Raji (cell line): ENCODE data around the gene MOV10L1.

Experiments
- POLR2A ChIP-seq: IDR thresholded peaks from 2 replicates; pipeline ENCODE4 v1.6.1; 2011; ENCODE audit warnings: low read depth, low read length, control low read depth; ENCODE audit not compliant: insufficient read depth

MOV10L1 gene

DNA sequence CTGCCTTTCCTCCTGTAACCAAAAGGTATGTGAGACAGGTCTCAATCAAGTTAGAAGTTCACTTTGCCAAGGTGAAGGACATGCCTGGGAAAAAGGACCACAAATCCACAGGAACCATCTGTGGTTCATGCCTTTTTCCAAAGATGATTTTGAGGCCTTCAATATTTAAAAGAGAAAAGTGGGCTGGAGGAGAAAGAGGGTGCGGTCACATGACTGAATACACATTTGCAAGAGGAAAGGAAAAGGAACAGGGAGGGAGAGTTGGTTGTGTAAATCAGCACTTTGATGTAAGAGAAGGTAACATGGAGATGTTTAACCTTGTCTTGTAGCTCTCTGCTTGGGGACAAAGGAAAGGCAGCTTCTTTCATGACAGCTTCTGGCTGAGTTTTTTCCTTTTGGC, 21.2 kb downstream of the MOV10L1 start:
- TF ChIP-seq POLR2A, result no peak

DNA sequence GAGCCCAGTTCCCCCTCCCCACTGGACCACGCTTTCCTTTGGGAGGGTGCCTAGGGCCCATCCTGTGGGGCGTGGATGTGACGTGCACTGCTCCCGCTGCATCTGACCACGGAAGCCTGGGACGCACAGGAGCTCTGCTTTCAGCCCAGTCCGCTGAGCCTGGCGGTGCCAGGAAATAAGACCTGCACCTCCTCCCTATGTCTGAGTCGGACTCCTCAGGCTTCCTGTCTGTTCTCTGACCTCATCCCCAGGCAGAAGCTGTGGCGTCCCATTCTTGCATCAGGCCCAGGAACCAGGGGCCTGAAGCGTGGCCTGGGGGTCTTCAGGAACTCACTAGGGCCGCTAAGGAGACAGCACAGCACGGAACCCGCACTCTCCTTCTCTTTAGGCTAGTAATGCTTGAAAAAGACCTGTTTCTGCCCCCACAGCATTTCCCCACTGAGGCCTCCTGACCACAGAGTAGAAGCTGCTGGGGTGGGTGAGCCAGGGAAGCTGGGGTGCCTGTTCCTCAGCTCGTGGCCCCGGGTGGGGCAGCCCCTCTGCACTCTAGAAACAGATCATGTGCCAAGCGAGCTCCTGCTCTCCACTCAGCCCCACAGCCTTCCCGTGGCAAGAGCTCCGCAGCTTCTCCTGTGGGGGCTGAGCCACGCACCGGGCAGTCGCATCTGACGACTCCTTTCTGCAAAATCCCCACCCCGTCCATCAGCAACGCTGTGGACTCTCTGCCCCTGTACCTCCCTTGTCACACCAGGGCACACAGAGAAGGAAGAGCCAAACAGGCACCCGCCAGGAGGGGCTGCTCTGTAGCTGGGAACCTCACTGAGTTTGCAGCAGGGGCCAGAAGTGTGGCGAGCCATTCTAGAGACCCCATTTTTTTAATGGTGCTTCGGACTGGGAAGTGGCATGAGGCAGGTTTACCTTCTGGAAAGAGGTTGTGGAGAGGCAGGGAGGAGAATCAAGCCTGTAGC, 22.6 kb downstream of the MOV10L1 start:
- TF ChIP-seq POLR2A, result no peak

DNA sequence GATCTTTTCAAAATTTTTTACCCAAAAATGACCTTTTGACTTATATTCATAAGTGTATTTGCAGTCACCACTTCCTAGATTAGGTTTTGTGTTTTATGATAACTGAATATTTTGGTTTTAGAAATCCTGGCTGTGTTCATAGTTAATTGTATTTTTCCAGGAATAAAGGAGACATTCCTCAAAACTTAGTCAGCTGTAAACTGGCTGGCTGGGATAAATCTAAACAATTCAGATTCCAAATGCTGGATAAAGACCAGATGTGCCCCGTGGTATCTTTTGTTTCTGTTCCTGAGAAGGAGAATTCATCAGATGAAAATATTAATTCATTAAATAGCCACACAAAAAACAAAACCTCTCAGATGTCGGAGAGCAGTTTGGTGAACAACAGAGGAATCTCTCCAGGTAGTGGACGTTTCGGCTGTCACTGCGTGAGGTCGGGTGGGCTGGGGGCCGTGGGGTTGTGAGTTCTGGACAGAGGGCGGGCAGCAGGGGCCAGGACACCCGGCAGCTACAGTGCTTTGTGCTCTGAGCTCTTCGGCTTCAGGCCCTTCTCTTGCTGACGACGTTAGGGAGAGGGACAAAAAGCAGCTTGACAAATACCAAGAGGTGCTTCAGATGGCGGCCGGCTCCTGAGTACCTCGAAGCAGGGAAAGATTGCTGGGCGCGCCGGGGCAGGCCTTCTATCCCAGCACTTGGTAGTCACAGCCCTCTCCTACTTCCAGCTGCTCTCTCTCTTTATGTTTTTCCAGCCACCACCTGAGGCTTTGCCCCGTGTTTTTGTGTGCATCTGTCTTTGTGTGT, 24.6 kb downstream of the MOV10L1 start:
- TF ChIP-seq POLR2A, result no peak

DNA sequence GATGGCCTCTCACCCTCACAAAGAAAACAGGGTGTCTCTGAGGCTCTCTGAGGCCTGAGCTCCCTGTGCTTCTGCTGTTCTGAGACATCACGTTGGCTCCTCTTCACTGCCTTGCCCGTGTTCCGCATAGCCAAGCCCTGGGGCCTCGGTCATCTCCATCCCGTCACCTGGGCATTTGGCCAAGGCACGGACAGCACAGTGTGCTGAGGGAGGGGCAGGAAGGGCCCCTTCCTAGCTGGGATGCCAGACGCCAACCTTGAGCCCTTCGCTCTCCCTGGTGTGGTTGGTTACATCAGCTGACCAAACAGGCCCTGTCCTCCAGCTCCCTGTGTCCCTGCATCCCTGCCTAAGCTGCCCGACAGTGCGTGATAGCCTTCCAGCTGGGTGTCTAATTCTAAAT, 25.9 kb downstream of the MOV10L1 start:
- no peak for TF ChIP-seq POLR2A

DNA sequence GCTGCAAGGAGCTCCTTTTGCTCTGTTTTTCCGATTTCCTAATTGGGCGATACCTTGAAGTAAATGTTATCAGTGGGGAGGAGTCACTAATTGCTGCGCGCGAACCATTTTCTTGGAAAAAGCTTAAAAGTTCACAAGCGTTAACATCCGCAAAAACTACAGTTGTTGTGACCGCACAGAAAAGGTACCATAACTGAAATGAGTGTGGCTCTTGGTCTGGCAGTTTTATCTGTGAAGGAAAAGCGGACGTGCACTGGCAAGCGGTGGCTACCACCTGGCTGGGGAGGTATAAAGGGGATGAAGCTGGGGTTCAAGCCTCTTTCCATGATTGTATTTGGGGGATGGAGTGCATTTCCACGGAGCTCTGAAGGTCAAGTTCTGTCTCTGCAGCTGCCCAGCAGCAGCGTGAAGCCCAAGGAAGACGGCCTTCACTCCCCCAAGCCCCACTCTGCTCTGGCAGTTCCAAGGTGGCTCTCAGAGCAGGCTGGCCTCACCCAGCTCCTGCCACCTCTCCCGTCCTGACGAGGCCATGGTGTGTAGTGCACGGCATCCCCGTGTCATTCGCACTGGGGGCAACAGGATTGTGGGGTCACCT, 27.5 kb downstream of the MOV10L1 start:
- no peak for TF ChIP-seq POLR2A

DNA sequence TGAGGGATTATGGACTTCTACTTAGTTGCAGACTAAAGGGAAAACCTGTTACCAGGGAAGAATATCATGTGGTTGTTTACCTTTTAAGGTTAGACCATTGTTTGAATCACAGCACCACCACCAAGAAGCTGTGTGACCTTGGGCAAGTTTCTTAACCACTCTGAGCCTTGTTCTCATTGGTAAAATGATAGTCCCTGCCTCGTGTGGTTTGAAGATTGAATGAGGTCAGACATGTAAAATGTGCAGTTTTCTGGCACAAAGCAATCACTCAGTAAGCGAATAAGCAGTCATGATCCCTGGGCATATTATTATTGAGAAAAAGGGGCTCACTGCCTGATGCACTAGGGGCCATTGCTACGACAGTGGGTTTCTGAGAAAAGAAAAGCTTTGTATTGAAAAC, 28.3 kb downstream of the MOV10L1 start:
- TF ChIP-seq POLR2A, result no peak

DNA sequence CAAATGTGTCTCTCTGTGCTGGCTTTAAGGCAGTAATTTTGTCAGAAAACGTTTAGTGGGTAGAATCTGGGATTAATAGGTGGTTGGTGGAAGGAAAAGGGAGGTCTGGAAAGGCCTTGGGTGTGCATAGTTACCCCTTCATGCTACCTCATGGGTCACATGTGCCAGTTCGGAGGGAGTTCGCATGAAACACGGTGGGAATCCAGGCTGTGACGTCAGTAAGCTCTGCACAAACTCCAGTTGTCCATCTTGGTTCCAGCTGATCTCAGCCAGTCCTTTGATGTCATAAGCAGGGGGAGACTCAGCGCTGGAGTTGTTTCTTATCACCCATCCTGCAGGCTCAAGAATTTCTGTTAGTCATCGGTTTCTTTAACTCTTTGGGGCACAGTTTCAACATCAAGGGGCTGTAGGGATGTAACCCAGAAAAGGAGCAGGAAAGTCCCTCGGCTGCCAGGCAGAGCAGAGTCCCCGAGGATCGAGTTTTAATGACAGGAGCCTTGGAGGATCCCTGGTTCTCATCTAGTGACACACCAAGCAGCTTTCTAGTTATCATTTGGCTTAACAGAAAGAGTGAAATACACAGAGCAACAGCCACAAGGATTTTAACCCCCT, 28.9 kb downstream of the MOV10L1 start:
- TF ChIP-seq POLR2A, result no peak

DNA sequence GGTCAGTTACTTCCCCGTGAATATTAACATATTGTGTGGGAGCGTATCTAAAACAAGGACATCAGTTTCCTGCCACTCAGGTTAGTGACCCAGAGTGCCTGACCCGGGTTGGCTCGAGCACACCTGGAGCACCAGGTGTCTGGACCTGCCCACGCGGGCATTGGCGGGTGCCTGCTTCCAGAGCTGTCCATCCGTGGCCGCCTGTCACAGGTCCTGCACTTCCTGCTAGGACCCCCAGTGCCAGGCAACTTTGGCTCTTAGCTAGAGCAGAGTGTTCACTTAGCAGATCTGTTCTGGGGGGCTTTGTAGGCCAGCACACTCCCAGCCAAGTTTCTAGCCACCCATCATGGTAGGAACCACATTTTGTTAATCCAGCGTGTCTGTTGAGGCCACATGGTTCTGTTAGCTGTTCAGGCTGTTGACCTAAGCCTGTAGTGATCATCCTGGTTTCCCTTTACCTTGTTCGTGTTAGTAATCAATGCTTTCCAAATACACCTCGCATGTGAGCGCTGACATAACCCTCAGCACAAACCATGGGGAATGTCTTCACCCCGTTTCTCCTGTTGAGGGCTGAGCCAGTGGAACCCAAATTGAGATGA, 29.5 kb downstream of the MOV10L1 start:
- no peak for TF ChIP-seq POLR2A

DNA sequence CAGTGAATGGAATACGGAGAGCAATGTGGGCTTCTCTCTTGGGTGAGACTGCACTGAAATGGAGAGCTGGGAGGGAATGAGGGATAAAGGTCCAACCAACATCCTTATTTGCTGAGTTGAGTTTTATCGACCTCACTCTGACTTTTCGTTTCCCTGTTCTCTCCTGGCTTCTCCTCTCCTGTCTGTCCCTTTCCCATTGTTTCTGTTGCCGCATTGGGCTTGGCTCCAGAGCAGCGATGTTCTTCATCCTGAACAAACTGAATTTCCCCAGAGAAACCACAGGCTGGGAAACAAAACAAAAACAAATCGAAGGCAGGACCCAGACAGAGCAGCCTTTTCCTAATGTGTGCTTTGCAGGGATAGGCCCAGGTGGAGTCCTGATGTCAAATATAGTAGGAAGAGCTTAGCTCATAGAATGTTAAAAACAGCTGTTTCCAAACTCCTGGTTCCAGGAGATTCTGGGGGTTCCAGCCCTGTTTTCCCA, 30.0 kb downstream of the MOV10L1 start:
- no peak for TF ChIP-seq POLR2A

DNA sequence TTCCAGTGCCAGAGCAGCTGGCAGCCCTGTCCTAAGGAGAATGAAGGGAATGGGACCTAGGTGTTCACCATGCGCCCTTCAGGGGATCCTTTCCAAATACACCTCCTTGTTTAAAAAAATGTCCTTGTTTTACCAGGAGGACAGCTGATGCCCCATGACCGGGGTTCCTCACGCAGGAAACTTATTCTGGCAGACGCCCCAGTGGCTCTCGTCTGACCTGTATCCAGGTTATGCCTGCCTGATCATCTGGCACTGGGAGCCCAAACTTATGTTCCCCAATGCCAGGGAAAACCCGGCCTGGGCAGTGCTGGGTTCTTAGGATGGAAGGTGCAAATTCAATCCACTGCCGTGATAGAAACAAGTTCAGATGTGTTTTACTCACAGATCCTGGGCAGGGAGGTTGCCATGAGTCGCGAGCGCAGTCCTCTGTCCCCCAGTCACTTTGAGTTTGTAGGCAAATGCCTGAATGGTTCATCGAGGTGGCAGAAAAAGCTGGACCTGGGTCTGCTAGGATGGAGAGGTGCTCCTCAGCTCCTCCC, 31.5 kb downstream of the MOV10L1 start:
- TF ChIP-seq POLR2A, result no peak

DNA sequence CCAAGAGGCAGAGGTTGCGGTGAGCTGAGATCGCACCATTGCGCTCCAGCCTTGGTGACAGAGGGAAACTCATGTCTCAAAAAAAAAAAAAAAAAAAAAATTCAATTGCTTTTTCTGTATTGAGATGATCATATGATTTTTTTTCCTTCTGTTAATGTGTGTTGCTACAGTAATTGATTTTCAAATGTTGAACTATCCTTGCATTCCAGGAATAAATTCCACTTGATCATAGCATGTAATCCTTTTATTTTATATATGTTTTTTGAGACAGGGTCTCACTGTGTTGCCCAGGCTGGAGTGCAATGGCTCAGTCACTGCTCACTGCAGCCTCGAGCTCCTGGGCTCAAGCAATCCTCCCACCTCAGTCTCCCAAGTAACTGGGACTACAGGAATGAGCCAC, 33.3 kb downstream of the MOV10L1 start:
- TF ChIP-seq POLR2A, result no peak

DNA sequence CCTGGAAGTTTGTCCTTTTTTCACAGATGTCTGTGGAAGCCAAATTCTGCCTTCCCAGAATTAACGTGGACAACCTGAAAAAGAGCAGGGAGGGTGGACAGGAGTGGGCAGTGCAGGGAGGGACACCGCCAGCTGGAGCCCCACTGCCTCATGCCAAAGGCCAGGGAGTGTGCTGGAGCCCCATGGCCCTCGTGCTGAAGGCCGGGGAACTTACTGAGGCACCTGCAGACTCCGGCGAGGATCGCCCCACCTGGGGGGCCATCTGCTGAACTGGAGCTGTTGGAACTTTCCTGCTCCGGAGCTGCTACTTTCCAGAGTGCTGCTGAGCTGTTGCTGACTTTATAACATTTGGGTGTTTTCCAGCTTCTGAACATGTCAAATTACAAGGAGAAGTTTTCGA, 35.2 kb downstream of the MOV10L1 start:
- no peak for TF ChIP-seq POLR2A

DNA sequence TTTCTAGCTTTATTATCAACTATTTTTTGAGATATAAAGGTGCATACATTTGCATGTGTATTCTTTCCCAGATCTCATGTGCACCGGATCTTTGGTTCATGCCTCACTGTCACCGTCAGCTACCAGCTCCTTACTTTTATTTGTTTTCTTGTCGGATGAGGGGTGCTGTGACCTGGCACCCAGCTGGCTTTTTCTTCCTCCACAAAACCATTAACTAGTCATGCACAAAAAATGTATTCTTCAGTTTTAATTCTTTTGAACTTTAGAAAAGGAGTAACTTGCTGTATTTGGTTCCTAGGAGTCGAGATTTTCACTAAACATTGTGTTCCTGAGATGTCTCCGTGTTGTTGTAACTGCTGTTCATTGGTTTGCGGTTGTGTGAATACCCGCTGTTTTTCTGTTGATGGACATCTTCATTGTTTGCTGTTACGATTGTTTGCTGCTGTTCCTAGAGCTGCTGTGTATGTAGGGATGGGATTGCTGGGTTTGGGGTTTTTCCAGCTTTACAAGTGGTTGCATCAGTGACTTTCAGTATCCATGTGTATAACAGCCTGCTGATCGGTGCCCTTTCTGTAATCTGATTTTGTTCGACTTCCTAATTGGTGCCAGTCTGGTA, 39.4 kb downstream of the MOV10L1 start:
- TF ChIP-seq POLR2A, result no peak

DNA sequence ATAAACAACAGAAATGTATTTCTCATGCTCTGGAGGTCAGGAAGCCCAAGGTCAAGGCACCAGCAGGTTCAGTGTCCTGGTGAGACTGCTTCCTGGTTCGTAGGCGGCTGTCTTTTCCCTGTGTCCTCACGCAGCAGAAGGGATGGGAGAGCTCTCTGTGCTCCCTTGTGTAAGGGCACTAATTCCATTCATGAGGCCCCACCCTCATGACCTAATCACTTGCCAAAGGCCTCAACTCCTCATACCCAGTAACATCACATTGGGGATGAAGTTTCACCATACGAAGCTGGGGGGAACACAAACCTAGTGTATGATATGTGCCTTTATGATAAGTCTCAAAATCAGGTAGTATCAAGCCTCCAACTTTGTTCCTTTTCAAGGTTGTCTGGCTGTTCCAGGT, 42.1 kb downstream of the MOV10L1 start:
- no peak for TF ChIP-seq POLR2A
